ENCODE data around the gene EIF2D. TPM values are rescaled to one million over a fixed set of nuclear protein-coding genes. Genes with fewer than 3 reads are reported as not detected.
"Not testable (repeated sequence)": the region's sequence is repeated elsewhere in the genome, so short reads cannot be mapped to it uniquely, and the experiment has no call there.

The EIF2D gene
- total and polyA plus RNA-seq, 5 donors: 23.0 to 28.0 (median 25.0) TPM

GRCh38 chr1:206653715-206654459 is 41.6 kb upstream of the EIF2D start:
- intact Hi-C loops (cut with DNase I): loop anchor here in 2 of 4 donors (10.0 kb wide), 1 partner anchor 71 kb away; no protein-coding TSS in a partner anchor
- H3K27ac ChIP-seq (ENCODE audit: low read length): no peak overlapping the region
- peaks cover 20% of the 10 kb centered on the region for H3K4me1 ChIP-seq (ENCODE audit: control insufficient read depth, insufficient read depth, low read length)
- no peaks in the 10 kb centered on the region for H3K9me3 ChIP-seq (ENCODE audit: control insufficient read depth, low read length)
- WGBS: 65% methylated on average over 7 of the region's 7 CpGs
- ATAC-seq (no peak), DNase-seq (no peak)
- H3K4me3 ChIP-seq (ENCODE audit: low read length): no peak overlapping the region
- no peaks in the 10 kb centered on the region for H3K27me3 ChIP-seq (ENCODE audit: control insufficient read depth, insufficient read depth)

DNA sequence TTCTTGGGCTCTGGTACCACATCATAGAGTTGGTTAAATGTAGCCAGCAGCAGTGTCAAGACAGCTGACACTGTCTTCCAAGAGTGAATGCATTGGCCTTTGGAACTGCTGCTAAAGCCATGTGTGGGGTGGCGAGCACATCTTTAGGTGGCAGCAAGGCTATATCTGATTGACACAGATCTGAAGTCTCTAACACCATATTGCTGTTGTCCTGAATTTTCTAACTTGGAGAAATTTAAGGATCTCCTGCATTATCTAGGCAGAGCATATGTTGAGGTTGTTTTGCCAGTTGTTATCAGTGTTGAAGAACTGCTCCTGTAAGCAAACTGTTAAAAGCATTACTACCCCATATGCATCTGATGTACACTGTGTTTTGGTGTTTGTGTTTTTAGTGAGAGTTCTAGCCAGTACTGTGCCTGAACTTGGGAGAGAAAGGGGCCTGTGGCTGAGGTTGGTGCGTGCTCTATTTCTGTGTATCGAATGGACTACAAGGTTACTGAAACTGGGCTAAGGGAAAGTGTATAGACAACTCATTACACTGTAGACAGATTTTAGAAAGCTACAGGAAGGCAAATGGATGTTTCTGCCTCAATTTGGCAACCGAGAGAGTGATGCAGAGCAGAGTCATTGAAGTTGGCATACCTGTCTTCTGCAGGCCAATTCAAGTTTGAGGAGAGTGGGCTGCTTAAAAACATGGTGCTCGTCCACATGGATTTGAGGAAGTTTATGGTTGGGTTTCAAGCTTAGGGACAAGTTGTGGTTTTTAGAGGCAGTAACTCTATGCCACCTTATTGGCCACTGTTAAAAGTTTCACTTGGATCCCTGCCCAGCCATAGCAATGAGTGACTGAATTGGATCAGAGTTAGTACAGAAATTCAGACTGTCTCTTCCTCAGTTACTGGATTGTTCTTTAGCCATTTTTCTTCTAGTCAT is 40.0 kb upstream of the EIF2D start:
- Histone ChIP-seq H3K4me3 (ENCODE audit: low read length) (no peak overlapping the region), H3K27me3 (ENCODE audit: control insufficient read depth, insufficient read depth) (no peaks in the 10 kb centered on the region), H3K9me3 (ENCODE audit: control insufficient read depth, low read length) (no peaks in the 10 kb centered on the region), H3K4me1 (ENCODE audit: control insufficient read depth, insufficient read depth, low read length) (peaks cover 11% of the 10 kb centered on the region), H3K27ac (ENCODE audit: low read length) (no peak overlapping the region)
- DNase-seq (no peak), ATAC-seq (no peak)
- intact Hi-C loops (cut with DNase I): loop anchor here in 2 of 4 donors (10.0 kb wide), 1 partner anchor 73 kb away; no protein-coding TSS in a partner anchor
- 91% methylated on average over 5 of the region's 5 CpGs for WGBS

DNA sequence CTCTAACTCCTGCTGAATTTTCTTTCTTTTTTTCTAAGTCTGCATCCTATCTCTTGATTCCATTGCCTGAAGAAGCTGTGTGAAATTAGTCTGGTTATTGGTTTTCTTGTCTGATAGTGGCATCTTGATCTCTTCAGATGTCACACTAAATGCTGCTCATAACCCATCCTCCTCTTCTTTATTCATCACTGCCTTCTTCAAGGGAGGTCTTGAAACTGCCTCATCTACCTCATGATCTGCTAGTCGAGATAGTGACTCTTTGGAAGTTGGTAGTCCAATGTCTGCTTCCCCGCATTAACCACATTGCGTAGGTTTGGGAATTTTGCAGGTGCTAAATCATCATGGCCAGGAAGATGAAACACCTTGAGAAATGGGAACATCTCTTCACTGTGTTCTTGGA is 38.7 kb upstream of the EIF2D start:
- WGBS: 96% methylated on average over 3 of the region's 3 CpGs
- no peak overlapping the region for H3K27ac ChIP-seq (ENCODE audit: low read length)

GRCh38 chr1:206649261-206649921 is 37.1 kb upstream of the EIF2D start:
- no peaks in the 10 kb centered on the region for H3K9me3 ChIP-seq (ENCODE audit: control insufficient read depth, low read length)
- DNase-seq: no peak
- H3K27ac ChIP-seq (ENCODE audit: low read length): peak overlapping the region; percentile 73
- WGBS: 61% methylated on average over 5 of the region's 5 CpGs
- intact Hi-C loops (cut with DNase I): no loop called here
- H3K27me3 ChIP-seq (ENCODE audit: control insufficient read depth, insufficient read depth): no peaks in the 10 kb centered on the region
- H3K4me3 ChIP-seq (ENCODE audit: low read length): no peak overlapping the region
- peak; percentile 29 to 38 for ATAC-seq
- peaks cover 4% of the 10 kb centered on the region for H3K4me1 ChIP-seq (ENCODE audit: control insufficient read depth, insufficient read depth, low read length)

More for the DNA sequence above, 38.7 kb upstream of the EIF2D start:
- intact Hi-C loops (cut with DNase I): loop anchor here in 2 of 4 donors (10.0 kb wide), 1 partner anchor 74 kb away; no protein-coding TSS in a partner anchor
- no peak for DNase-seq
- Histone ChIP-seq H3K9me3 (ENCODE audit: control insufficient read depth, low read length) (no peaks in the 10 kb centered on the region), H3K27me3 (ENCODE audit: control insufficient read depth, insufficient read depth) (no peaks in the 10 kb centered on the region), H3K4me1 (ENCODE audit: control insufficient read depth, insufficient read depth, low read length) (peaks cover 11% of the 10 kb centered on the region), H3K4me3 (ENCODE audit: low read length) (no peak overlapping the region)
- no peak for ATAC-seq

DNA sequence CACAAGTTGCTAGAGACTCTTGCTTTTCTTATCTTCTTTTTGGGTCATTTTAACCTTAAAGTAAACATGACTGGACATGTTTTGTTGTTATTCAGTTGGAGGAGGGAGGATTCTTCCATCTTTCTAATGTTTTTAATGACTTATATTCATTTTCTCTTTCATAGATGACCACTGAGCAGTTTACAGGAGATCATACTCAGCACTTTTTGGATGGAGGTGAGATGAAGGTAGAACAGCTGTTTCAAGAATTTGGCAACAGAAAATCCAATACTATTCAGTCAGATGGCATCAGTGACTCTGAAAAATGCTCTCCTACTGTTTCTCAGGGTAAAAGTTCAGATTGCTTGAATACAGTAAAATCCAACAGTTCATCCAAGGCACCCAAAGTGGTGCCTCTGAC is 35.0 kb upstream of the EIF2D start:
- Histone ChIP-seq H3K4me1 (ENCODE audit: control insufficient read depth, insufficient read depth, low read length) (peaks cover 2% of the 10 kb centered on the region), H3K27ac (ENCODE audit: low read length) (no peak overlapping the region), H3K27me3 (ENCODE audit: control insufficient read depth, insufficient read depth) (no peaks in the 10 kb centered on the region), H3K4me3 (ENCODE audit: low read length) (no peak overlapping the region), H3K9me3 (ENCODE audit: control insufficient read depth, low read length) (no peaks in the 10 kb centered on the region)
- intact Hi-C loops (cut with DNase I): no loop called here
- ATAC-seq: no peak
- no peak for DNase-seq

DNA sequence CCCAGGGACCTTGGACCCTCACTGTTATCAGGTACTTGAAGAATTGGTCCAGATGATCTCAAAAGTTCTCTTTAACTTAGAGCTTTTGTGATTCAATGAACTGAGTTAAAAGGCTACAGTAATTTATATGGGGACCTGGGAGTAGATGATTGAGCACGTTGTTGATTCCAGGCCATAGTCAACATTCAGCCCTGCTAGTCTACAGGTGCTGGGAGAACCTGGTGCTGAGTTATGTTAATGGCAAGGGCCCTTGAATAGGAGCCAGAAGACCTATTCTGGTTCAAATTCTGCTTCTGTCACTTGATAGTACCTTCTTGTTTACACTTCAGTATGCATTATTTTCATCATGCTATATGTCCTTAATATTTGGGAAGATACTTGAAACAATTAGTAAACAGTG is 34.2 kb upstream of the EIF2D start:
- Histone ChIP-seq H3K9me3 (ENCODE audit: control insufficient read depth, low read length) (no peaks in the 10 kb centered on the region), H3K27ac (ENCODE audit: low read length) (no peak overlapping the region), H3K4me1 (ENCODE audit: control insufficient read depth, insufficient read depth, low read length) (peaks cover 2% of the 10 kb centered on the region), H3K27me3 (ENCODE audit: control insufficient read depth, insufficient read depth) (no peaks in the 10 kb centered on the region), H3K4me3 (ENCODE audit: low read length) (no peak overlapping the region)
- 81% methylated on average over 1 of the region's 1 CpG for WGBS
- DNase-seq: no peak
- ATAC-seq: no peak
- intact Hi-C loops (cut with DNase I): no loop called here

DNA sequence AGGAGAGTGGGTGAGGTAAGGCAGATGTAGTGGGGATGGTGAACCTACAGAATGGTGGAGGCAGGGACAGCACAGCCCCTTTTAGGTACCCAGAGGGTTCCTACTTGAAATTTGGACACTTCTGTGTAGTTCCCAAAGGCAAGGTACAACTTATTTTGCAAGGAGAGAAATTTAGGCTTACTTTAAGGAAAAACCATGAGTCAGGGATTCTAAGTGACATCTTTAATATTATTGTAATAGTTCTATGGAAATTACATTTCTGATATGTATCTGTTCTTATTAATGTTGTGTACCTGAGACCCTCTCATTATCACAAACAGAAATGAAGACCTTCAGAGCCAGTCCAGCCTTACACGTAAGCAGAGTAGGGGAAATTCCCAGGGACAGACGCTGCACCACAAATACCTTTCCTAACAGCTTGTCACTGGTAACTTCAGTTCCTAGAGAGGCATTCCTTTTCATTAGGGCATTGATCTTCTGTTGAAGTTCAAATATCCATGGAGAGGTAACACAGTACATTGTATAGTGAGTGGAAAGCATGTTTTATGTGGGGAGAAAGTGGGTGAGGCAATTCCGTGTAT is 30.9 kb upstream of the EIF2D start:
- H3K4me1 ChIP-seq (ENCODE audit: control insufficient read depth, insufficient read depth, low read length): no peaks in the 10 kb centered on the region
- no peak overlapping the region for H3K27ac ChIP-seq (ENCODE audit: low read length)
- no peak for ATAC-seq

GRCh38 chr1:206642074-206642473 is 29.8 kb upstream of the EIF2D start:
- ATAC-seq; H3K4me3 ChIP-seq (ENCODE audit: low read length); intact Hi-C loops (cut with DNase I); H3K9me3 ChIP-seq (ENCODE audit: control insufficient read depth, low read length); DNase-seq; H3K27ac ChIP-seq (ENCODE audit: low read length); H3K27me3 ChIP-seq (ENCODE audit: control insufficient read depth, insufficient read depth); H3K4me1 ChIP-seq (ENCODE audit: control insufficient read depth, insufficient read depth, low read length): not testable (repeated sequence)
- 84% methylated on average over 2 of the region's 2 CpGs for WGBS

More for the DNA sequence above, 30.9 kb upstream of the EIF2D start:
- DNase-seq: no peak
- intact Hi-C loops (cut with DNase I): no loop called here
- Histone ChIP-seq H3K4me3 (ENCODE audit: low read length) (no peak overlapping the region), H3K27me3 (ENCODE audit: control insufficient read depth, insufficient read depth) (no peaks in the 10 kb centered on the region), H3K9me3 (ENCODE audit: control insufficient read depth, low read length) (no peaks in the 10 kb centered on the region)
- WGBS: 70% methylated on average over 3 of the region's 3 CpGs

DNA sequence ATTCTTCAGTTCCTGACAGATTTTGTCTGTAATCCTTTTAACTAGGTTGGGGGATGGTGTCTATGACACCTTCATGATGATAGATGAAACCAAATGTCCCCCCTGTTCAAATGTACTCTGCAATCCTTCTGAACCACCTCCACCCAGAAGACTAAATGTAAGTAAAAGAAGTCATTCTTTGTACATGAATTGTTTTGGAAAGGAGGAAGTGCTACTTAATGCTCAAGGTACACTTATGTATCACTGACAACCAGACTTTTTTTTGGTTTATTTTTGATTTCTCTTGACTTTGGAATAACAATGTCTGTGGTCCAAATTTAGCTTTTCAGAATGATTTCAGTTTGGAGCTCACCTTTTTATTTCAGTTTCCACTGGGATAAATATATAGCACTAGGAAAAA is 25.3 kb upstream of the EIF2D start:
- H3K4me1 ChIP-seq (ENCODE audit: control insufficient read depth, insufficient read depth, low read length): peaks cover 2% of the 10 kb centered on the region
- no peak overlapping the region for H3K27ac ChIP-seq (ENCODE audit: low read length)
- DNase-seq (no peak), ATAC-seq (no peak)
- intact Hi-C loops (cut with DNase I): loop anchor here in 2 of 4 donors (5.0 to 10.0 kb wide), 3 partner anchors 97 to 347 kb away; no protein-coding TSS in a partner anchor
- no peaks in the 10 kb centered on the region for H3K9me3 ChIP-seq (ENCODE audit: control insufficient read depth, low read length)
- no peaks in the 10 kb centered on the region for H3K27me3 ChIP-seq (ENCODE audit: control insufficient read depth, insufficient read depth)
- peak overlapping the region; percentile 22 for H3K4me3 ChIP-seq (ENCODE audit: low read length)

- Histone ChIP-seq H3K27ac (ENCODE audit: low read length) (no peak overlapping the region), H3K4me3 (ENCODE audit: low read length) (peak overlapping the region; percentile 22), H3K27me3 (ENCODE audit: control insufficient read depth, insufficient read depth) (no peaks in the 10 kb centered on the region), H3K9me3 (ENCODE audit: control insufficient read depth, low read length) (no peaks in the 10 kb centered on the region), H3K4me1 (ENCODE audit: control insufficient read depth, insufficient read depth, low read length) (peaks cover 2% of the 10 kb centered on the region)
- no peak for DNase-seq
- ATAC-seq: no peak
- WGBS: 18% methylated on average over 4 of the region's 4 CpGs
- intact Hi-C loops (cut with DNase I): loop anchor here in 2 of 4 donors (5.0 to 10.0 kb wide), 3 partner anchors 98 to 348 kb away; no protein-coding TSS in a partner anchor
Observed at GRCh38 chr1:206636671-206637070, 24.4 kb upstream of the EIF2D start.
